Measurements from ENCODE around the gene MRPL2.
A peak's percentile ranks its signal among the peaks of the same experiment; 100 is the strongest.

The MRPL2 gene

DNA sequence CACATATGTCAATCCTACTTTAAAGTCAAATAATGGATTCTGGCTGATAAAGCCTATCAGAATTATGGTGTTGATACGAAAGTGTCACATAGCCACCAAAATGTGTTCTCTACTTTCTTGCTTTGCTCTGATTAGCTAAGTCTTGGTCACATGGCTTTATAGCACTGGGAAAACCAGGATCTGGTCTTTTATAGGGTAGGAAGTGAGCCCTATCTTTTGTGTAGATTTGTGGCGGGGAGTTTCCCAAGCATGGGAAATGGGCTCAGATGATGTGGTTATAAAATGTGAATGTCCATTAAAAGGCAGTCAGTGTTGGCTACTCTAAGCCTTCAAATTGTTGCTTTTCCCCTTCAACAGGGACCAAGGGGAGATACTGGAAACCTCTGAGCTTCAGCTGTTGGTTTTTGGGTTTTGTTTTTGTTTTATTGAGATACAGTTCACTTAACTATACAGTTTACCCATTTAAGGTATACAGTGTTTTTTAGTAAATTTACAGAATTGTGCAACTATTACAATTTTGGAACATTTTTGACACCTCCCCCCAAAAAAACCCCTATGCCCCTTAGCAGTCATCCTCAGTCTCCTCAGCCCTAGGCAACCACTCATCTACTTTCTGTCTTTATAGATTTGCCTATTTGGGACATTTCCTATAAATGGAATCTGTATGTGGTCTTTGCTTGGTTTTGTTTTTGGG, 25.6 kb downstream of the MRPL2 start:
- TF ChIP-seq CTCF (IDR thresholded peaks at IDR 0.05; ENCODE audit: control insufficient read depth, extremely low read depth, insufficient read depth): no peak
- H3K4me3 ChIP-seq (ENCODE audit: low read depth, low read length): no peak overlapping the region
- DNase-seq (ENCODE audit: low read depth): no peak

GRCh38 chr6:43032326-43032725, 26.9 kb downstream of the MRPL2 start:
- no peak overlapping the region for H3K4me3 ChIP-seq (ENCODE audit: low read depth, low read length)
- no peak for TF ChIP-seq CTCF (IDR thresholded peaks at IDR 0.05; ENCODE audit: control insufficient read depth, extremely low read depth, insufficient read depth)
- no peak for DNase-seq (ENCODE audit: low read depth)

DNA sequence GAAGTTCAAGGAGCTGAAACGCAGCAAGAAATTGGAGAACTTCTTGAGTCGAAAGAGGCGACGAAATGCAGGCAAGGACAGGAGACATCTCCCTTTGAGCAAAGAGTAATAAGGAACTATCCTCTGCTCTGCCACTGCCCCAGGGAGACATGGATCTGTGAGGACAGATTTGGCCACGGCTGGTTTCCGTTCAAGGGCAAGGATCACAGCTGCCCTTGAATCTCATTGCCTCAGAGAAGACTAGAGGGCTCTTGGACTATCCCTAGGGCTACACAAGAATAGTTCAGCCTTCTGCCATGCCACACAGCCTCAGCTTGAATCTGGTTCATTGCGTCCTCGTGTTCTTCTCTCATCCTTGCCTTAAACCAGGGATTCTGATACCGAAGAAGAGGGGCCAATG, 30.1 kb downstream of the MRPL2 start:
- no peak for DNase-seq (ENCODE audit: low read depth)
- no peak for TF ChIP-seq CTCF (IDR thresholded peaks at IDR 0.05; ENCODE audit: control insufficient read depth, extremely low read depth, insufficient read depth)
- H3K4me3 ChIP-seq (ENCODE audit: low read depth, low read length): no peak overlapping the region

DNA sequence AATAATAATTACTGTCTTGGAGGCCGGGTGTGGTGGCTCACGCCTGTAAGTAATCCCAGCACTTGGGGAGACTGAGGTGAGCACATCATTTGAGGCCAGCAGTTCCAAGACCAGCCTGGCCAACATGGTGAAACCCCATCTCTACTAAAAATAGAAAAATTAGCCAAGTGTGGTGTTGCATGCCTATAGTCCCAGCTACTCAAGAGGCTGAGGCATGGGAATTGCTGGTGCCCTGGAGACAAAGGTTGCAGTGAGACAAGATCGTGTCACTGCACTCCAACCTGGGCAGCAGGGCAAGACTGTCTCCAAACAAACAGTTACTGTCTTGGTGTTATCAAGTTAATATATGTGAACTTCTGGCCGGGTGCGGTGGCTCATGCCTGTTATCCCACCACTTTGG, 32.9 kb downstream of the MRPL2 start:
- no peak overlapping the region for H3K4me3 ChIP-seq (ENCODE audit: low read depth, low read length)
- no peak for DNase-seq (ENCODE audit: low read depth)
- no peak for TF ChIP-seq CTCF (IDR thresholded peaks at IDR 0.05; ENCODE audit: control insufficient read depth, extremely low read depth, insufficient read depth)

- TF ChIP-seq CTCF (IDR thresholded peaks at IDR 0.05; ENCODE audit: control insufficient read depth, extremely low read depth, insufficient read depth): no peak
- no peak for DNase-seq (ENCODE audit: low read depth)
- H3K4me3 ChIP-seq (ENCODE audit: low read depth, low read length): no peak overlapping the region
These were observed 34.8 kb downstream of the MRPL2 start for GRCh38 chr6:43024436-43024835.

DNA sequence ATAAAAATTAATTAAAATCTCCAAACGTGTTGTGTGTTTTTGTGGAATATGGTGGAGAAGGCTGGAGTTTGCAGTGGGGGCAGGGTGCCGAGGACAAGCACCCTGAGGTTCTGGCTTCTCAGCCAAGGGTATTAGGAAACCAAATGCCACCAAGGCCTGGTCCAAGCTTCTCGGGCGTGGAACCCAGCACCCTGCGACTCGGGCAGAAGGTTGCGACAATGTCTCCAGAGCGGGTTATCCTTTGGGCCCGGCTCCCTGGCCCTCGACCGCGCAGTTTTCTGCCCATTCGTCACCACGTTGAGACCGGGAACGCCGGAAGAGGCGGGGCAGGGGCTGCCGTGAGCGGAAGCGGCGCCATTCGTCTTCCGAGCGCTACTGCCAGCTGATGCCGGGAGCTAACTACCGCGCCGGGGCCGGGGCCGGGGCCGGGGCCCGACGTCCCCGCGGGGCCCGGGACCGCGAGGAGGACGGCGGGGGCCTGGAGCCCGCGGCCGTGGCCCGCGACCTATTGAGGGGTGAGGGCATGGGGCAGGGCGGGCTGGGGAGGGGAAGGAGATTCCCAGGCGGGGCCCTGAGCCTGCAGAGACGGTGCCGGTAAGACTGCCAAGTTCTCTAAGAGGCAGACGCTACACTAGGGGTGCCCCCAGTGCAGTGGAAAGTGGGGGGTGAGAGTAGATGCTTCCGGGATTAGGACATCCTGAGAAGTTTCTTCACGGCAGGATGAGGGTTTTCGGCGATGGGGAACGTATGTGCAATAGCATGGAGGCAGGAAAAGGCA, 37.8 kb downstream of the MRPL2 start, which contains the start of gene RRP36:
Gene RRP36 (plus strand): TSS at position 354 of the 778 bp plus-strand sequence. CDS start 32 bp downstream, at position 386.
- DNase-seq (ENCODE audit: low read depth): no peak
- peak within 1 kb of the TSS; percentile 99 for H3K4me3 ChIP-seq (ENCODE audit: low read depth, low read length)

More for the DNA sequence above, 37.8 kb downstream of the MRPL2 start, which contains the start of gene RRP36:
- no peak for TF ChIP-seq CTCF (IDR thresholded peaks at IDR 0.05; ENCODE audit: control insufficient read depth, extremely low read depth, insufficient read depth)
